HG03139 (cell line): ENCODE data around the gene C2CD4A.
"Not testable (repeated sequence)": the region's sequence is repeated elsewhere in the genome, so short reads cannot be mapped to it uniquely, and the experiment has no call there.

Experiments
- ATAC-seq: cut with Tn5 transposase; IDR thresholded peaks from one replicate; pipeline ENCODE4 v1.9.1; 2021; ENCODE audit not compliant: unreplicated experiment

C2CD4A gene

GRCh38 chr15:62066663-62067447 lies at the start of gene C2CD4A:
C2CD4A (plus strand) TSS chr15:62066977; CDS start chr15:62067614, 637 bp downstream.
- ATAC-seq, result no peak

GRCh38 chr15:62020576-62021160 lies 46.1 kb upstream of the C2CD4A start:
- no peak for ATAC-seq

GRCh38 chr15:62021991-62022600 lies 44.7 kb upstream of the C2CD4A start:
- no peak for ATAC-seq

GRCh38 chr15:62026487-62027262 lies 40.1 kb upstream of the C2CD4A start:
- no peak for ATAC-seq

GRCh38 chr15:62027263-62027565 lies 39.6 kb upstream of the C2CD4A start:
- ATAC-seq, result no peak

GRCh38 chr15:62027916-62028315 lies 38.9 kb upstream of the C2CD4A start:
- ATAC-seq, result no peak

- no peak for ATAC-seq
Measured at GRCh38 chr15:62035256-62035924, 31.4 kb upstream of the C2CD4A start.

- no peak for ATAC-seq
Measured at GRCh38 chr15:62046078-62046743, 20.6 kb upstream of the C2CD4A start.

- ATAC-seq, result no peak
Measured at GRCh38 chr15:62047282-62047827, 19.4 kb upstream of the C2CD4A start.

GRCh38 chr15:62048254-62048653 lies 18.5 kb upstream of the C2CD4A start:
- ATAC-seq, result not testable (repeated sequence)

- ATAC-seq, result no peak
Measured at GRCh38 chr15:62050115-62050514, 16.7 kb upstream of the C2CD4A start.

GRCh38 chr15:62051166-62051565 lies 15.6 kb upstream of the C2CD4A start:
- ATAC-seq, result no peak

GRCh38 chr15:62052713-62053112 lies 14.1 kb upstream of the C2CD4A start:
- ATAC-seq, result no peak

GRCh38 chr15:62053439-62054085 lies 13.2 kb upstream of the C2CD4A start:
- ATAC-seq, result no peak

- no peak for ATAC-seq
Measured at GRCh38 chr15:62054979-62055378, 11.8 kb upstream of the C2CD4A start.

GRCh38 chr15:62057341-62057980 lies 9.3 kb upstream of the C2CD4A start:
- no peak for ATAC-seq

- ATAC-seq, result no peak
Measured at GRCh38 chr15:62058327-62059028, 8.3 kb upstream of the C2CD4A start.

GRCh38 chr15:62059108-62059815 lies 7.5 kb upstream of the C2CD4A start:
- ATAC-seq, result no peak
